GM21529 (cell line): Measurements from ENCODE around the gene GALR2.

ENCODE experiments used
- ATAC-seq: cut with Tn5 transposase; IDR thresholded peaks from one replicate; pipeline ENCODE4 v1.9.1; 2021; ENCODE audit not compliant: unreplicated experiment

The GALR2 gene

DNA sequence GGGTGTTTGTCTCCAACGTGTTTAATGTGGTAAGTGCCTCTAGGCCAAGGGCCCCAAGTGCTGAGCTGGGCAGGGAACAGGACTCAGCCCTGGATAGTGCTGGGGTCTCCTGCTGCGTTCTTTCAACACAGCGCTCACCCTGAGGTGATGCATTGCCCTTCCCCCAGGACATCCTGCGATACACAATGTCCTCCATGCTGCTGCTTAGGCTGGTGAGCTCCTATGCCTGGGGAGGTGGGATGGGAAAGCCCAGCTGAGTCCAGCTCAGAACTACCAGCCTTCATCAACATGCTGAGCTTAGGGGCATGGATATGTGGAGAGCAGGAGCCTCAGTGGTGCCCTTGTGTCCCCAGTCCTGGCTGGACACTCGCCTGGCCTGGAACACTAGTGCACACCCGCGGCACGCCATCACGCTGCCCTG is 5.0 kb downstream of the GALR2 start:
- no peak for ATAC-seq

DNA sequence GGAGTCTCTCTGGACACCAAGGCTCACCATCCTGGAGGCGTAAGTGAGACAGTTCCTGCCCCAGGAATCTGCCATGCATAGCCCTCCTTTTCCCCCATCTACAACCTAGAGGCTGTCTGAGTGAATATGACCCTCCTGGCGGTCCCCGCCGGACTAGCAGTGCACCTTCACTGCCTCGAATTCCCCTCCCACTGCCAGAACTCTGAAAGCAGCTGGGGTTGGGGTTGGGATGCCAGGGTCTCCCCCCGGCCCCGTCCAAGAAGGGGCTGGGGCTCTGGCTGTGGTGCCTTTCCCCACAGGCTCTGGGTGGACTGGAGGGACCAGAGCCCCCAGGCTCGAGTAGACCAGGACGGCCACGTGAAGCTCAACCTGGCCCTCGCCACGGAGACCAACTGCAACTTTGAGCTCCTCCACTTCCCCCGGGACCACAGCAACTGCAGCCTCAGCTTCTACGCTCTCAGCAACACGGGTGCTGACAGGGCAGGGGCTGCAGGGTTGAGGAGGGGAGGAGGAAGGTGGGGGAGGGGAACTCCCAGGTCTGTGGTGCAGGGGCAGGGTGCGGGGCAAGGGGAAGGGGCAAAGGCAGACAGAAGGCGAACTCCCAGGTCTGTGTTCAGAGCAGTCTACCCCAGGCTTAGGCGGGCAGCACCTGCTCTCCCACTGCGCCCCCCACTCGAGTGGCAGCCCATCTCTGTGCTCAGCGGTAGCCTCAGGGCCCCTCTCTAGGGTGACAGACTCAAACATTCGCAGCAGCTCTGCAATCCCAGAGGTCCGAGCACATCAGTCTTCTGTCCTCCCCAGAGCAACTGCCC is 5.6 kb downstream of the GALR2 start:
- no peak for ATAC-seq

DNA sequence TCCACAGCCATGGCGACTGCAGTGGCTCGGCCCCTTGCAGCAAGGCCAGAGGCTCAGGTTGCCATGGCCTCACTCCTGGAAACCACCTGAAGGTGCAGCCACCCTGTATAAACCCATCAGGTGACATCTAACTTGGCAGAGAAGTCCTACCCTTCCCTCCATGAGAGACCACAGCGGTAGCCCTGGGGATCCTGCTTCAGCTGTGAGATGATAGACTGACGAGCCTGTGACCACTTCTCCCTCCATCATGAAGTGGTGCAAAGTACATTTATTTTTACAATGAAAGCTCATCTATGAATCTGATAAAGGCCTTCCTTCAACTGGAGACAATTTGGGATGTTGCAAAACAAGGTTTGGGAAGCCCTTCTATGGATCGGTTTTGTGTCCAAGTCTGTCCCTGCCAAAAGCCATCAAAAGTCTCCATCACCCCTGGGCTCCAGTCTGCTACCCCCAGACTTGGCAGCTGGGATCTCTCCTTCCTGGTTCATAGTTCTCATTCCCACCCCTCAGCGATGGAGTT is 6.2 kb downstream of the GALR2 start:
- no peak for ATAC-seq

DNA sequence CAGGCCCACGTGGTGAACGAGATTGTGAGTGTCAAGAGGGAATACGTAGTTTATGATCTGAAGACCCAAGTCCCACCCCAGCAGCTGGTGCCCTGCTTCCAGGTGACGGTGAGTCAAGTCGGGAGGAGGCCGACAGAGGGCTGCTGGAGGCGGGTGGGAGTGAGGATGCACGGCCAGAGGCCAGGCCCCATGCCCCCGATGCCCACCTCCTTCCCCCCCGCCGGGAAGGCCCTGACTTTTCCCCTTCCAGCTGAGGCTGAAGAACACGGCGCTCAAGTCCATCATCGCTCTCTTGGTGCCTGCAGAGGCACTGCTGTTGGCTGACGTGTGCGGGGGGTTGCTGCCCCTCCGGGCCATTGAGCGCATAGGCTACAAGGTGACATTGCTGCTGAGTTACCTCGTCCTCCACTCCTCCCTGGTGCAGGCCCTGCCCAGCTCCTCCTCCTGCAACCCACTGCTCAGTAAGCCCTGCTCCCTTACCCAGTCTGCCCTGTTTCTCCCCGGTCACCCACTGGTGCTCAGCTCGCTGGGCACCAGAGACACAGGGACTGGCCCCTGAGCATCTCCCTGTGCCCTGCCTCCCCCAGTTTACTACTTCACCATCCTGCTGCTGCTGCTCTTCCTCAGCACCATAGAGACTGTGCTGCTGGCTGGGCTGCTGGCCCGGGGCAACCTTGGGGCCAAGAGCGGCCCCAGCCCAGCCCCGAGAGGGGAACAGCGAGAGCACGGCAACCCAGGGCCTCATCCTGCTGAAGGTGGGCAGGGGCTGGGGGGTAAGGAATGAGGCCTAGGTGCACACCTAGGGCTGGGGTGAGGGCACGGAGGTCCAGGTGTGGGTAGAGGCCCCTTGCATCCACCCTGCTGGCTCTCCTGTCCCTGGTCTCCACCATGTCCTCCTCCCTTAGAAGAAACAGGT is 7.0 kb downstream of the GALR2 start:
- no peak for ATAC-seq

DNA sequence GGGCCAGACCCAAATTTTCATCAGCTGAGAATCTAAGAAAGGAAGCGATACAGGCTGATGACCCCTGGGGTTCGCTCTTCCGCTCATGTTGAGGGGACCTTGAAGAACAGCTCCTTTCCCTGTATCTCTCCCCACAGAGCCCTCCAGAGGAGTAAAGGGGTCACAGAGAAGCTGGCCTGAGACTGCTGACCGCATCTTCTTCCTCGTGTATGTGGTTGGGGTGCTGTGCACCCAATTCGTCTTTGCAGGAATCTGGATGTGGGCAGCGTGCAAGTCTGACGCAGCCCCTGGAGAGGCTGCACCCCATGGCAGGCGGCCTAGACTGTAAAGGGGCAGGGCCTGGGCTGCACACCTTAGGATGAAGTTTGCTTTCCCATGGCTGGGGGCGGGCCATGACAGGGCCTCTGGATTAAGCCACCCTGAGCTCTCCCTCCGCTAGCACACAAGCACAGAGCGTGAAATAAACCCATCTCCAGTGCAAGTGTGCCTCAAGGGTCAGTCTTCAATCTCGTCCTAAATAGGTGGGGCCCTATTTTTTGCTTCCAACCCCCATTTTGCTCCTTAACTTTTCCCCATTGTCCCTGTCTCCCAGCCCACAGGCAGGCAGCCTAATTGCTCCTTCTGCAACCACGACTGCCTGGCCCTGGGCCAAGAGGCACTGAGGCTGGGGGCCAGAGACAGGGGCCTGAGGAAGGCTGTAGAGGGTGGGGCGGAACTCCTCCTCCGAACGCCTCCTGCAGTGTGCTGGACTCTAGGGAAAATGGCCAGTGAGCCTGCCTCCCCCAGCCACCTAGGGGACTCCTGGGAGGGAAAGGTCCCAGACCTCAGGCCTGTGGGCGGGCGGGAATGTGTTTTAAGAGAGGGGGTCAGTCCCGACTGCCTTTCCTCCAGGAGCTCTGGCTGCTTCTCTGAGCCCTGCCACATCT is 8.0 kb downstream of the GALR2 start:
- ATAC-seq = no peak

DNA sequence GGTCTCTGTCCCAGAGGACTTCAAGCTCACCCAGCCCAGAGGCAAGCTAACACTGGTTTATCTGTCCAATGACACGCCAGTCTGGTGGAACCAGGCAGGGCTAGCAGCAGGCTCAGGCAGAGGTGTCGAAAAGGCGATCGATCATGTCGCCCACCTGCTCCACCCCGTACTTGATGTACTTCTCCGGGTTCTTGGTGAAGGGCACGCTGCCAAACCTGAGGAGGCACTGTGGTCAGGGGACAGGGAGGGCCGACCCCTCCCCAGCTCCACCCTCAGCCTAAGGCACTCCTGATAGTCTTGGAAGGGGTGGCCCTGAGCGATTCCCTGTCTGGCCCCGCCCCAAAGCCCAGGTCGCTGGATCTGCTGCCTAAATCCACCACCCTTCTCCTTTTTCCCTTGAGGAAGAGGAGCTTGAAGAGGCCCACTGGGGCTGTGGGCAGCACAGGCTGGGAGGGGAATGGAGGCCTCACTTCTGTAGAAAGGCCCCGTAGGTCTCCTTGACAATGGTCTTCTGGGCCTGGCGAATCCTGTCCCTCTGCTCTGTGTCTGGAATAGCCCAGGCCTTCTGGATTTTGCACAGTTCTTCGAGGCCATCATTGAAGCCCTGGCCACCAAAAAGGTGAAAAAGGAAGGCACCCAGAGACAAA is 9.1 kb downstream of the GALR2 start:
- no peak for ATAC-seq

DNA sequence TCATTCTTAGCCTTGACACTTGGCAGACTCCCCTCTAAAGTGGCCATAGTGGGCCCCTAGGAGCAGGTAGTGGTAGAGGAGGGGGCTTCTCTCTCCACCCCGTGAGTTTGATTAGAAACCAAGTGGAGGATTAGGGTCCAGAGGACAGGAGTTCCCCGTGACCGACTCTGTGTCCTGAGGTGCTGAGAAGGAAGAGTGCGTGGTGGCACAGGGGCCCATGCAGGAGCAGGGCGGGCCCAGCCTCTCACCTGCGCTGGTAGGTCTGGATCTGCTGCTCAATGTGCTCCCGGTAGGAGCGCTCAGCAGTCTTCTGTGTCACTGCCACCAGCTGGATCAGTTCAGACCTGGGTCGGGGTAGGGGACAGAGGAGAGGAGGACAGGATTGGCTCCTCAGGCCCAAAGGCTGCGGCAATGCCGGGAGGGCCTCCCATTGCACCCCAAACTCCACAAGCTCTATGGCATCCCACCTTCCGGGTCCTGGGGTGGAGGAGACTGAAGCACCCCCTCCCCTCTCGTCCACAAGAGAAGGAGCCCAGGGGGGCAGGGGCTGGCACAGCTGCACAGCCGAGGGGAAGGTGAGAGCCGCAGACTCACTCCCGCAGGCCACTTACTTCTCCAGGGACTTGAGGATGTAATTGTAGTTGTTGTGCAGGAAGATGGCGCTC is 10.6 kb downstream of the GALR2 start:
- no peak for ATAC-seq

DNA sequence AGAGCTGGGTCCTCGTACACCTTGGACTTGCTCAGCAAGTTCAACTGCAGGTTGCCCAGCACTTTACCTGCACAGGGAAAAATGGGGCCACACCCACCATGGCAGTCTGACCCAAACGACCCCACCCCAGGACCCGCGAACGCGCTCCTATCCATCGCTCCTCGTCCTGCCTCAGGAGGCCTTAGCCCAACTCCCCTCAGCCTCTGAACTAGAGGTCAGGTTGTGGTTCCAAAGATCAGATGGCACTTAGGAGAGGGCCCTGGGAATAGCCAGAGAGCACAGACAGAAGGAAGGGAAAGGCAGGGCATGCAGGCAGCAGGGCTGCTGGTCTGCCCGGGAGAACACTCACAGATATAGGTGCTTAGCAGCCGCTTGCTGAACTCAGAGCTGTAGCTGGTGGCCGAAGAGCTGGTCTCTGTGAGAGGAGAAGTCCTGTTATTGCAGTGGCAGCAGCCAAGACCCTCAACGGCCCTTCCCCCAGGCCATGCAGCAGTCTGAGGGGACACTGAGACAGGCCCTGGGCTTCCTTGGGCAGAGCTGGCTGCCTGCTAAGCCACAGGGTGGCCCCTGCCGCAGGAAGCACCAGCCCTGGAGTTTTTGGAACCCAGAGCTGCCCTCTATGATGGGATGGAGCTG is 11.3 kb downstream of the GALR2 start:
- no peak for ATAC-seq

DNA sequence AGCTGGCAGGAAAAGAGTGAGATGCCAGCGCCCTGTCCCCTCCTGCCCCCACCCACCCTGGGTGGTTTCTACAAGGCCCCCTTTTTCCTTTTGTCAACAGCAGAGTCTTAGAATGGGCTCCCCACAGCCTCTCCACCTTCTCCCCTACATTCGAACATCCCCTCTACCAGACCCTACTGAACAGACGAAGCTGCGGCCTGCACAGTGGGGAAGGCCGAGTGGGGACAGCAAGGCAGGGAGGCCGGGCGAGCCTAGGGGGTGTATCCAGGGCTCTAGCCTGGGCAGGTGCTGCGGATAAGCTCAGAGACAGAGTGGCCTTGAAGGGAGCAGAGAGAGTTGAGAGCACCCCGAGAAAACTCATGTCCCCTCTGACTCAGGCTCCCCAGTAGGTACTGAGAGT is 11.8 kb downstream of the GALR2 start:
- no peak for ATAC-seq

DNA sequence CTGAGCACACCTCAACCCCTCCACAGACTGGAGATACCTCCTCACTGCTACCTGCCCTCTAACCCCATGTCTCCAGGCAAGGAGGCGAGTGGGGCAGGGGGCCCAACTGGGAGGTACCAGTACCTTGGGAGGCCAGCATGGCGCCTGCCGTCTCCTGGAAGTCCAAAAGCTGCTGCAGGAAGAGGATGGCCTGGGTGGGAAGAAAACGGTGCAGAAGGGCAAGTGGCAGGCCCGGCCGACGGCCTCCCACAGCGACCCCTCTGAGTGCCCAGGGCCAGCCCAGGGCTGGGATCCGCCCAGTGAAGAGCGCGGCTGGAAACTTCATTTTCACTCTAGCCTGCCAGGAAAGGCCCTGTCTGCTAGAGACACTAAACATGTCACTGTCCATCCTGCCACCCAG is 12.9 kb downstream of the GALR2 start:
- ATAC-seq = no peak

DNA sequence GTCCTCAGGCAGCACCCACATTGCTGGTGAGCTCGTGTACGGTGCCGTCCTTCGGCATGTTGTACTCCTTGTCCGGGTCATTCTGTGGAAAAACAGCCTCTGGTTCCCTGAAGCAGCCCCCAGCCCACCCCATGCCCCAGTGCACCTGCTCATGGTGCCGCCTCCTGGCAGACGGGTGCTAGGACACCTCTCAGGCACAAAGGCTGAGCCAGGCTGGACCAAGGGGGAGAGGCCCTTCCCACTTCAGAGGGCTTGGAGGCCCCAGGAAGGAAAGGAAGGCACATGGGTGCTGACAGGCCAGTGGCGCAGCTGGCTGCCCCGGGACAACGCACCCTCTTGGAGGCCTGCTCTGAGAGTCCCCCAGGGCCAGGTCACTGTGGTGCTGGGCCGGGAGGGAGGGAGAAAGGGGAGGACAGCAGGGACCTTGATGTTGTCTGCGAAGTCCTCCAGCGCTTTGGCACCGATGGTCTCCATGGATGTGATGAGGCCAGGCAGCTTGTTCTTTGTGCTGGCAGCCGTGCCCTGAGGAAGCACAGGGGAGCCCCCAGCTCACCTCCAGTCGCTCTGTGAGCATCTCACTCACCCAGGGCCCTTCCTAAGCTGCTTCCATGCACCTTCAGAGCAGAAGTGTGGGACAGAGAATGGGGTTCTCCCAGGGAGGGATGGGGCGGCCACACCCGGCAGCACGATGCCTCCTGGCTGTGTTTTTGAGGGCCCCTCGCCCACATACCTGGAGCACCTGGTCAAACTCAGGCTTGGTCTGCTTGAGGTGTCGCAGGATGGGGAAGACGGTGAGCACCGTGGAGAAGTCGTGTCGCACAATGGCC is 13.7 kb downstream of the GALR2 start:
- no peak for ATAC-seq

DNA sequence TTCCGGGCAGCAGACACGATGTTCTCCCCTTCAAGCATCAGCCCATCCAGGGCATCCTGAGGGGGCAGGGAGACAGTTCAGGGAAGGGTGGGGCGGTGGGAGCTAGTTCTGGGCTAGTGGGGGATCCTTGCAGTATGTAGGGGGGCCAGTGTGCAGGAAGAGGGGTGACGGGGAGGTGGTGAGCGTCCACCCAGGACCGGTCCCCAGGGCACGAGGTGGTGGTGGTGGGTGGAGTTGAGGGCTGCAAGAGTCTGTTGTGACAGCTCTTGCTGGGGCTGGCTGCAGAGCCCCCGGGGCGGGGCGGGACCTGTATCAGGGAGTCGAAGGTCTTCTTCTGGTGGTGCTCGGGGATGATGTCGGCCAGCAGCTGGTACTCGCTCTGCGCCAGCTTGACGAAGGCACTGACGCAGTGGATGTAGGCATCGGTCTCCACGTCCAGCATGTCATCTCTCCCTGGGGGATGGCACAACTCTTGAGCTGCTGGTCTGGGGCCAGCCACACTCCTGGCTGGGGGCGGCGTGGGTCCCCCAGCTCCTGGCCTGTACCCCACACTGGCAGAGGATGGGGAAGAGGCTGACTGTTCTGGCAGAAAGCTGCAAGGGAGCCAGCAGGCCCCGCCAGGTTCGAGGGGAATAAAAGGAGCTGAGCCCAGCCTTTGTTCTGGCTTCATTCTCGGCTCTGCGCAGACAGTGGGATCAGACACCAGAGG is 14.4 kb downstream of the GALR2 start:
- ATAC-seq = no peak

DNA sequence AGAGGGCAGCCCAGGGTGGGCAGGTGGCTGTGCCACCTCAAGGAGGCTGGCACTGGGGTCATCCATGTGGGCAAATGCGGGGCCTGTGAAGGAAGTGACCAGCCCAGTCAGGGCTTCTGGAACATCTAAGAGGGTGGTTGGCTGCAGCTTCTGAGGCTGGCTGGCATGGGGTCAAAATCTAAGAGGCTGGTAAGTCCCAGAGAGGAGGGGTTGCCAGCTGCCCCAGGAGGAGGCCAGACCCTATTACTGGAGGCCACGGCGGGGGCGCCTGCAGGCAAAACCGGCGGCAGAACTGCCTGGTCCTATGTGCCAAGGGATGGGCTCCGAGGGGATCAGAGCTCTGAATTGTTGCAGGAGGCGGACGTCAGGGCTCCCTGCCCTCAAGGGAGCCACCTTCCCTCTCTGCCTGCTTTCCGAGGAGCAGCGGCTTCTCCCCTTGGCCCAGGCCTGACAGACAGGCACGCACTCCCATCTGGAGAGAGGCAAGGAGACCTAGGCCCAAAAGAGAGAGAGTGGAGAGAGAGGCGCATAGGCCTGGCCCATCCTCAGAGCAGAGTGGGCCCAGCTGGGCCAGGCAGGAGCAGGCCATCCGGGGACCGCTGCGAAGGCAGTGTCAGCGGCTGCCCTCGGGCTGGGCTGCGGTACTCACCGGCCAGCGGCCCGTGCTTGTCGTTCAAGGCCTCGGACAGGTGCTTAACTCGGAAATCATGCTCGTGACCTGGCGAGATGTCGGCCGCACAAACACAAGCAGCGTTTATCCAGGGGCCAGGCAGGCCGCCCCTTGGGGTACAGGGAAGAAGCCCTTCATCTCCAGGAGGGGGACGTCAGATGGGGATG is 15.3 kb downstream of the GALR2 start:
- no peak for ATAC-seq

DNA sequence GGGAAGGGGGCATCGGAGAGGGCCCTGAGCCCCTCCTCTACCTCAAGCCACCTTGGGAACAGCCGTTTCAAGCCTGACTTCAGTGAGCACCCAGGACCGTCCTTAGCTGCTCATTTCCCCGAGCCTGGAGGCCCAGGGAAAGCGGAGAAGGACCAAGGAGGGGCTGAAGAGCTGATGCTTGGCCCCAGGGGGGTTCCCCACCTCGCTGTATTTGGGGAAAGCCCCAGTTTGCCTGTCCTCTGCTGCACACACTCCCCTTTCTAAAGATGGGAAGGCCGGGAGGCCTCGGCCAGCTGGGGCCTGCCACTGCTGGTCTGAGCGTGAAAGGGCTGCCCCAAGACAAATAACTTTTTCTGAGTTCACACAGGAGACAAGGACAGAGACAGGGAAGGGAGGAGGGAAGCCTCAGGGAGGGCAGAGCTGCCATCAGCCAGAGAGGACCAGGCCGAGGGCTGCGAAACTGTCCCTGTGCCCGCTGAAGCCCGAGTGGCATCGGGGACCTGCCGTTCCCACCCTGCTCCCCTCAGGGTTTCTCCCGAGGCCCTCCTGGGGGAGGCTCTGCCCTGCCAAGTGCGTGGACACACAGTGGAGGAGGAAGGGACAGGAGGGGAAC is 16.0 kb downstream of the GALR2 start:
- no peak for ATAC-seq

DNA sequence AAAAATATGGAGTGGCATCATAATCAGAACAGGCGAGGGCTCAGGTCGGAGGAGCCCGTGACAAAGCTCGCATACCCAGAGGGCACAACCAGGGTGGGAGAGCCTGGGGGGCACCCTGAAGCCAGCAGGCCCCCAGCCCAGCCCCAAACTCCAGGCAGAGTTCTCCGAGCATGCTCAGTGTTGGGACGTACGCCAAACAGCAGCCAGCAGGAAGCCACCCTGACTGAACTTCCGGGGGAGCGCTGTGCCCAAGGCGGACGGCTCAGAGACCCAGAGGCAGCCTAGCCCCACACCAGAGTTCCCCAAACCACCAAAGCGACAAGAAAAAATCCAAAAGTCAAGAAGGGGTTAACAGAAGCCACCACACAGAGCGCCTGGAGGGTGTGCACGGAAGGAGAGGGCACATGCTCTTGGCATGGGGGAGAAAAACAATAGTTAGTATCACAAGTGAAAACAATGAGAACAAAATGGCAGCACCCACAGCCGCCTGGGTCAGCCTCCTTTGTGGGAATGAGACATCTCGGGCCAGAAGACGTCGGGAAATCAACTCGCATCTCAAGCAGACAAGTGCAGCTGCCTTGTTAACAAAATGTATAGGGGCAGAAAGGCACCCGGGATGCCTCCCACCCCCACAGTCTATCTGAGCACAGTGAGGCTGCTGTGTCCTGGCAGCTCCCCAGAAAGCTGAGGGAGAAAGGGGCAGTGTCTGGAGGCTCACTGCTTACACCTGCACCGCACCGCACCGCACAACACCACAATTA is 17.1 kb downstream of the GALR2 start:
- no peak for ATAC-seq
